Esophagus muscularis mucosa (tissue), 4 donors: ENCODE data around the gene PCNX4. TPM values are rescaled to one million over a fixed set of nuclear protein-coding genes. Genes with fewer than 3 reads are reported as not detected.

Experiments used
- DNase-seq: peaks from one replicate; pipeline ENCODE4 v3.0.0-alpha.2; 2017; ENCODE audit errors: extremely low spot score
- H3K27ac ChIP-seq, 4 donors: fragments of 200-600 bp; sonication (generic); replicated peaks in 1 of 4; 1 replicate in 3 of 4; 2 replicates in 1 of 4; pipeline ENCODE4 v1.5.1; 2016 to 2019; ENCODE audit warnings: mild to moderate bottlenecking in 1 of 4
- H3K27me3 ChIP-seq, 4 donors: fragments of 200-600 bp; sonication (generic); one replicate each; pipeline versions ENCODE4 v1.5.1 to v1.6.0; 2016 to 2019
- H3K36me3 ChIP-seq, 4 donors: fragments of 200-600 bp; sonication (generic); one replicate each; pipeline ENCODE4 v1.5.1; 2016 to 2019
- H3K4me1 ChIP-seq, 4 donors: fragments of 200-600 bp; sonication (generic); one replicate each; pipeline ENCODE4 v1.5.1; 2016 to 2019
- H3K4me3 ChIP-seq, 4 donors: fragments of 200-600 bp; sonication (generic); 1 replicate in 2 of 4; 2 replicates in 2 of 4; pipeline ENCODE4 v1.5.1; 2016 to 2019; ENCODE audit warnings: mild to moderate bottlenecking in 4 of 4, moderate library complexity in 1 of 4
- H3K9me3 ChIP-seq, 4 donors: fragments of 200-600 bp; sonication (generic); 1 replicate in 3 of 4; 2 replicates in 1 of 4; pipeline ENCODE4 v1.5.1; 2016 to 2019
- EP300 ChIP-seq: sonication (generic); formaldehyde crosslinking; IDR thresholded peaks from one replicate; pipeline ENCODE4 v1.6.1; 2017; ENCODE audit warnings: antibody characterized with exemption
- POLR2A ChIP-seq: fragments of 450-650 bp; IDR thresholded peaks from one replicate; pipeline ENCODE4 v1.6.1; 2017; ENCODE audit warnings: antibody characterized with exemption, moderate library complexity, mild to moderate bottlenecking, low read depth
- POLR2AphosphoS5 ChIP-seq, 2 donors: sonication (generic); formaldehyde crosslinking; IDR thresholded peaks; one replicate each; pipeline ENCODE4 v1.6.1; 2017; ENCODE audit warnings: antibody characterized with exemption in 2 of 2
- WGBS: methylation state at CpG from one replicate; pipeline ENCODE4 v1.1.5; 2018; 5-methylcytosine and 5-hydroxymethylcytosine counted together
- intact Hi-C: fragments of 100-400 bp; cut with DNase I; formaldehyde crosslinking; loops from one replicate; pipeline ENCODE4 v1.15.1; 2023
- total RNA-seq, 4 donors: library from RNA; depleted of rRNA; stranded (reverse); fragments of >200 nt; gene quantifications; one replicate each; pipeline versions ENCODE4 v1.1.0 to v1.2.1, GENCODE V29; 2016
- TF ChIP-seq, protein P1 (sequence below), 3 experiments: fragments of 200-600 bp in 2 of 3; fragments of 450-650 bp in 1 of 3; sonication (generic) in 2 of 3; IDR thresholded peaks; one replicate each; pipeline ENCODE4 v1.5.1; 2017 to 2019; ENCODE audit warnings: antibody characterized with exemption in 3 of 3, mild to moderate bottlenecking in 2 of 3, moderate library complexity in 1 of 3

Gene PCNX4
- total RNA-seq, 4 donors from 2014 or later = 18.7 to 34.5 (median 26.3) TPM

DNA sequence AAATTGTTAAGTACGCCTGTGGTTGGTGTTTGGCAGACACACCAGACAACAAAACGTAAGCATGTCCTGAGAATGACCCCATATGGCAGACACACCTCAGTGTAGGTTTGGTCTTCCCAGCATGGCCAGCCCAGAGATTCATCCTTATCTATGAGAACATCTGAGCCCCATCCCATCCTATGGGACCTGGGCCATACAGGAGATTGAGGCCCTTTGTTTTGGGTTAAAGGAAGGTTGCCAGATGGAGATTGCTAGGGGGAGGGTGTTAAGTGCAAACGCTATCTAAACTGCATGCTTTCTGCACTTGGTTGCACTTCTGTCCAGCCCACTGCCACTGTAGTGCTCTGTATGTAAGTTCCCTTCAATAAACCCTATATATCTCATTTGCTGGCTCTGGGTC lies 4.1 kb upstream of the PCNX4 start:
- Histone ChIP-seq H3K4me1 (peaks cover 0 to 8% (median 7%) of the 10 kb centered on the region in 4 donors), H3K27ac (no peak overlapping the region)
- TF ChIP-seq, protein P1, sequence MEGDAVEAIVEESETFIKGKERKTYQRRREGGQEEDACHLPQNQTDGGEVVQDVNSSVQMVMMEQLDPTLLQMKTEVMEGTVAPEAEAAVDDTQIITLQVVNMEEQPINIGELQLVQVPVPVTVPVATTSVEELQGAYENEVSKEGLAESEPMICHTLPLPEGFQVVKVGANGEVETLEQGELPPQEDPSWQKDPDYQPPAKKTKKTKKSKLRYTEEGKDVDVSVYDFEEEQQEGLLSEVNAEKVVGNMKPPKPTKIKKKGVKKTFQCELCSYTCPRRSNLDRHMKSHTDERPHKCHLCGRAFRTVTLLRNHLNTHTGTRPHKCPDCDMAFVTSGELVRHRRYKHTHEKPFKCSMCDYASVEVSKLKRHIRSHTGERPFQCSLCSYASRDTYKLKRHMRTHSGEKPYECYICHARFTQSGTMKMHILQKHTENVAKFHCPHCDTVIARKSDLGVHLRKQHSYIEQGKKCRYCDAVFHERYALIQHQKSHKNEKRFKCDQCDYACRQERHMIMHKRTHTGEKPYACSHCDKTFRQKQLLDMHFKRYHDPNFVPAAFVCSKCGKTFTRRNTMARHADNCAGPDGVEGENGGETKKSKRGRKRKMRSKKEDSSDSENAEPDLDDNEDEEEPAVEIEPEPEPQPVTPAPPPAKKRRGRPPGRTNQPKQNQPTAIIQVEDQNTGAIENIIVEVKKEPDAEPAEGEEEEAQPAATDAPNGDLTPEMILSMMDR (IDR thresholded peaks at IDR 0.05) = no peak
- TF ChIP-seq POLR2A = no peak
- TF ChIP-seq EP300 = no peak
- no peak for TF ChIP-seq POLR2AphosphoS5 (IDR thresholded peaks at IDR 0.05)

DNA sequence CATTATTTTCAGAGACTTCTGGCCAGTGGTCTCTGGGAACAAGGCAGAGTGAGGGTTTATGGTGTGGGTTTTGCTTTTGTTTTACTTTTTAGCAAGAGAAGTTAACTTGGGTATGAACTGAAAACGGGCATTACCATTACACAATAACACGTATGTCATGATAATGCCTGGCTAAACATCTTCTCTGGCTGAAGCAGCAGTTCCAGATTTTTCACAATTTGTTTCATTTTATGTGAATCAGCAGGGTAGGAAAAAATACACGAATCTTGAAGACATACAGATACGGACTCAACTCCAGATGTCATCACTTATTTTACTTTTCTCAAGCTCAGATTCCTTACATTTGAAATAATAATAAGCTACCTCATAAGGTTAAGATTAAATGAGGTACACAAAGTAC lies 2.5 kb upstream of the PCNX4 start:
- WGBS = 59% methylated on average over 4 of the region's 4 CpGs
- H3K4me1 ChIP-seq = peaks cover 8 to 23% (median 21%) of the 10 kb centered on the region in 4 donors

More for the DNA sequence above, 4.1 kb upstream of the PCNX4 start:
- Histone ChIP-seq H3K4me3 (no peak overlapping the region), H3K9me3 (no peaks in the 10 kb centered on the region), H3K36me3 (no peaks in the 10 kb centered on the region), H3K27me3 (no peaks in the 10 kb centered on the region)
- DNase-seq = no peak
- WGBS = 98% methylated on average over 3 of the region's 3 CpGs
- intact Hi-C loops = no loop called here

DNA sequence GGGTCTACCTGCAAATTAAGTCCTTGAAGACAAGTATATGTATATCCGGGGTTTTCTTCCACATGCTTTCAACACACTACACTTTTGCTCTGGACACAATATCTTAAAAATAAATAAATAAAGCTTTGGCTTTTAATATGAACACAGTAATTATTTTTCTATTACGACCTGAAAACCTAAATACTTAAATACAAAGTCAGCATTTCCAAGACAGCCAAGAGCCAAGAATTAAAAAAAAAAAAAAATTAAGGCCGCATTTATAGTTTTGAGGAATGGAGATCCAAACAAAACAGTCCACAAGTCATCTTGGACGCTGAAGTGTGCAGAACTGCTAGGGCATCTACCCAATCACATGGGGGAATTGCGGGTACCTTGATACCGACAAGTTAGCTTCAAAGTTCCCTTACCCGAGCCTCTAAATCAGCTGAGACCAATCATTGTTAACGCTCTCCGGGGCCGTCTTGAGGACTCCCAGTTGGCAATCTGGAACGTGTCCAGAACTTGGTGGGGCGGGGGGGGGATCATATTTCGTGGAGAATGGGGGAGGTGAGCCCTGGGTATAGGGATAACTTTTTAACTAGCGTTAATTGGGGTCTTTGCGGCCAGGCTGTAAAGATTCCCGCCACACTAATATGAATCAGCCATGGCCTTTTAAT lies 731 bp upstream of the PCNX4 start:
- Histone ChIP-seq H3K4me1 (peaks cover 23 to 41% (median 39%) of the 10 kb centered on the region in 4 donors), H3K36me3 (no peaks in the 10 kb centered on the region), H3K4me3 (peak overlapping the region; percentile 72 to 84 (median 77)), H3K27ac (peak overlapping the region; percentile 94 to 98 (median 96)), H3K27me3 (no peaks in the 10 kb centered on the region), H3K9me3 (no peaks in the 10 kb centered on the region)
- intact Hi-C loops = loop anchor here (2.0 to 5.0 kb wide), 2 partner anchors 74 to 156 kb away; partner anchors contain the start of genes DHRS7 and PPM1A
- whole genome bisulfite sequencing = 10% methylated on average over 16 of the region's 16 CpGs
- TF ChIP-seq EP300 (no peak), POLR2A (no peak)
- TF ChIP-seq, protein P1 (IDR thresholded peaks at IDR 0.05) = no peak
- DNase-seq = no peak

More for the DNA sequence above, 2.5 kb upstream of the PCNX4 start:
- DNase-seq = no peak
- Histone ChIP-seq H3K9me3 (no peaks in the 10 kb centered on the region), H3K36me3 (no peaks in the 10 kb centered on the region), H3K27me3 (no peaks in the 10 kb centered on the region), H3K4me3 (no peak overlapping the region), H3K27ac (no peak overlapping the region)
- intact Hi-C loops = no loop called here
- TF ChIP-seq, protein P1 (IDR thresholded peaks at IDR 0.05) = no peak
- TF ChIP-seq EP300 (no peak), POLR2A (no peak), POLR2AphosphoS5 (IDR thresholded peaks at IDR 0.05) (no peak)

DNA sequence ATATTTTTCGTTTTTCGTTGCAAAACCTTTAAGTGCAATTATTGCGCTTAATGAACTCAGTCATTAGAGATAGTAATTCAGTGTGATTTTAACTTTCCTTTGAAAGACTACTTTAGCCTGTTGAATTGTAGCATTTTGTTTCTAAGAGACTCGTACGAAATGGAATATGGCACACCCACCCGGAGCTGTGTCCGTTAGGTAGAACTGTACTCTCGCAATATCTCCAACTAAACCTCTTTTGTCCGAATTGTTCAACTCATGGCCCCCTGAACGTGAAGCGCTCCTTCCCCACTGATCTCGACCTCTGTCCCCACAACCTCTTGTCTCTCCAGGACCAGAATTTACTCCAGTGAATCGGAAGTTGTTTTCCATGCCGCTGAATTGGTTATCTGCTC lies 800 bp downstream of the PCNX4 start:
- WGBS = under 1% methylated on average over 14 of the region's 14 CpGs
- no peak for TF ChIP-seq POLR2AphosphoS5 (IDR thresholded peaks at IDR 0.05)
- TF ChIP-seq EP300 = no peak
- TF ChIP-seq, protein P1 (IDR thresholded peaks at IDR 0.05) = no peak
- TF ChIP-seq POLR2A = no peak
- intact Hi-C loops = loop anchor here (5.0 kb wide), 1 partner anchor 155 kb away; the partner anchor contains the start of gene PPM1A
- Histone ChIP-seq H3K9me3 (no peaks in the 10 kb centered on the region), H3K4me3 (peak overlapping the region; percentile 72 to 84 (median 77)), H3K36me3 (peaks cover 0 to 3% (median 2%) of the 10 kb centered on the region in 4 donors), H3K27me3 (no peaks in the 10 kb centered on the region), H3K4me1 (peaks cover 38 to 47% (median 44%) of the 10 kb centered on the region in 4 donors), H3K27ac (peak overlapping the region; percentile 94 to 98 (median 96))
- no peak for DNase-seq
